Adrenal gland (tissue), 5 donors: Measurements from ENCODE around the gene SCN4A.
"Not testable (repeated sequence)": the region's sequence is repeated elsewhere in the genome, so short reads cannot be mapped to it uniquely, and the experiment has no call there.

Experiments used
- CTCF ChIP-seq, 6 experiments: fragments of 450-650 bp in 4 of 6; fragments of 200-600 bp in 2 of 6; sonication (generic) in 1 of 6; IDR thresholded peaks; 1 replicate in 5 of 6; 2 replicates in 1 of 6; pipeline versions ENCODE4 v1.5.1 to v1.8.0; 2016 to 2021; ENCODE audit warnings: antibody characterized with exemption in 6 of 6, mild to moderate bottlenecking in 2 of 6, moderate library complexity in 1 of 6
- POLR2A ChIP-seq, 2 donors: fragments of 450-650 bp; IDR thresholded peaks; one replicate each; pipeline ENCODE4 v1.6.1; 2017; ENCODE audit warnings: antibody characterized with exemption in 2 of 2, mild to moderate bottlenecking in 2 of 2, moderate library complexity in 1 of 2
- donor health status: DM: no; HTN: no; CAD: no.

GRCh38 chr17:63915753-63916152 is 57.0 kb downstream of the SCN4A start:
- TF ChIP-seq CTCF, POLR2A (IDR thresholded peaks at IDR 0.05): not testable (repeated sequence)
